ENCODE data around the gene ITGB7.

The ITGB7 gene

DNA sequence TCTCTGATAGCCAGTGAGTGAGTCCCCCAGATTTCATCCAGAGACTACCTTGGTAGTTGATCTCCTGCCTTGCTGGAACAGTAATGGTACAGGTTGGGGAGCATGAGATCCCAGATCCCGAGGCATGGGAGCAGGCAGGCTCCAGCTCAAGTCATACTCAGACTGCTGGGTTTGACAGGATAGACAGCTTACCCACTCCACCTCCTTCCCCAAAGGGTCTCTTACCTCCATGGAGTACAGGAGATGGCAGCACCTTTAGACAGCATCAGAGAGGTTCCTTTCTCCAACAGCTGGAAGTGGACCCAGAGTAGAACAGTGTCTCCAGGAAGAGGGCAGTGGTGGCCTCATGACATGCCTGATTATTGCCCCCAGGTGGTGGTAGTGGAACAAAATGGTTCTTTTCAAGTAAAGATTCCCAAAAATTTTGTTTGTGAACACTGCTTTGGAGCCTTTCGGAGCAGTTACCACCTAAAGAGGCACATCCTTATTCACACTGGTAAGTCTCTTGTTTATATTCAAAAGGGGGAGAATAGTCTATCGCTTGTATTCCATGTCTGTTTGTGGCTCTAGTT is 21.4 kb downstream of the ITGB7 start:
- Histone ChIP-seq H3K36me3 (peaks cover 64% of the 10 kb centered on the region), H3K27ac (no peak overlapping the region)

DNA sequence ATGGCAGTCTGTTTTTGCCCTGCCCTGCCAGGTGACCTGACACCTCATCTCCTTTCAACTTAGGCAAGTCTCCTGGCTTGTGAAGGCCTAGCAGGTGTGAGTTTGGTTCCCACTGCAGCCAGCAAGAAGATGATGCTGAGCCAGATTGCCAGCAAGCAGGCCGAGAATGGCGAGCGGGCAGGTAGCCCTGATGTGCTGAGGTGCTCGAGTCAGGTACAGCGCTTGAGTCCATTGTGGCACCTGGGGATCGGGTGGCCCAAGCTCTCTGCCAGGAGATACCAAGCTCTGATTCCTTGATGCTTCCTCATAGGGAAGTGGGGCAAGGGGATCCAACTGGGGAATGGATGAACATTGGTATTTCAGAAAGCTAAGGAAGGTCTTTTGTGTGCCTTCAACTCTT is 22.2 kb downstream of the ITGB7 start:
- TF ChIP-seq, protein P1, sequence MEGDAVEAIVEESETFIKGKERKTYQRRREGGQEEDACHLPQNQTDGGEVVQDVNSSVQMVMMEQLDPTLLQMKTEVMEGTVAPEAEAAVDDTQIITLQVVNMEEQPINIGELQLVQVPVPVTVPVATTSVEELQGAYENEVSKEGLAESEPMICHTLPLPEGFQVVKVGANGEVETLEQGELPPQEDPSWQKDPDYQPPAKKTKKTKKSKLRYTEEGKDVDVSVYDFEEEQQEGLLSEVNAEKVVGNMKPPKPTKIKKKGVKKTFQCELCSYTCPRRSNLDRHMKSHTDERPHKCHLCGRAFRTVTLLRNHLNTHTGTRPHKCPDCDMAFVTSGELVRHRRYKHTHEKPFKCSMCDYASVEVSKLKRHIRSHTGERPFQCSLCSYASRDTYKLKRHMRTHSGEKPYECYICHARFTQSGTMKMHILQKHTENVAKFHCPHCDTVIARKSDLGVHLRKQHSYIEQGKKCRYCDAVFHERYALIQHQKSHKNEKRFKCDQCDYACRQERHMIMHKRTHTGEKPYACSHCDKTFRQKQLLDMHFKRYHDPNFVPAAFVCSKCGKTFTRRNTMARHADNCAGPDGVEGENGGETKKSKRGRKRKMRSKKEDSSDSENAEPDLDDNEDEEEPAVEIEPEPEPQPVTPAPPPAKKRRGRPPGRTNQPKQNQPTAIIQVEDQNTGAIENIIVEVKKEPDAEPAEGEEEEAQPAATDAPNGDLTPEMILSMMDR (IDR thresholded peaks at IDR 0.05): no peak

More for the DNA sequence above, 21.4 kb downstream of the ITGB7 start:
- TF ChIP-seq, protein P1 (IDR thresholded peaks at IDR 0.05): no peak
- H3K9me3 ChIP-seq: no peaks in the 10 kb centered on the region
- H3K4me1 ChIP-seq (ENCODE audit: control insufficient read depth in 1 of 2, insufficient read depth in 1 of 2, low read depth in 1 of 2, low read length in 1 of 2): peaks cover 24% of the 10 kb centered on the region in 2 experiments
- no peaks in the 10 kb centered on the region for H3K27me3 ChIP-seq
- H3K4me3 ChIP-seq (ENCODE audit: low read depth in 1 of 2, low read length in 1 of 2): no peak overlapping the region

DNA sequence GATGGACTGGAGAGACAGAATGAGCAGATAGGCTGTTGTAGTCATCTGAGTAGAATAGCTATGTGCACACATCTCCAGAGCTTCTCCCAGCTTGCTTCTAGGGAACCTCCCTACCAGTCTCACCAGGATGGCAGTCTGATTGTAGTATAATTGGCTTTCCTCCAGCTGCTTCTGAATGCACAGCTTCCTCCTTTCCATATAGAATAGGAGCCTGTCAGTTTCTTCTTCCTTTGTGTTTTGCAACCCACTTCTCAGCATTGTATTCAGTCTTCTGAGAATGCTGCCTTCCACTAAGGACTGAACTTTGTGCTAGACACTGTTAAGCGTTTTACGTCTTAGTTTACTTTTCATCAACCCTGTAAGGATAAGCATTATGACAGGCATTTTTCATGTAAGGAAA is 24.1 kb downstream of the ITGB7 start:
- Histone ChIP-seq H3K27ac (peak overlapping the region; percentile 37), H3K27me3 (no peaks in the 10 kb centered on the region), H3K9me3 (no peaks in the 10 kb centered on the region), H3K4me3 (ENCODE audit: low read depth in 1 of 2, low read length in 1 of 2) (no peak overlapping the region), H3K4me1 (ENCODE audit: control insufficient read depth in 1 of 2, insufficient read depth in 1 of 2, low read depth in 1 of 2, low read length in 1 of 2) (peaks cover 33 to 35% of the 10 kb centered on the region in 2 experiments), H3K36me3 (peaks cover 43% of the 10 kb centered on the region)
- TF ChIP-seq, protein P1 (IDR thresholded peaks at IDR 0.05): no peak

More for the DNA sequence above, 22.2 kb downstream of the ITGB7 start:
- Histone ChIP-seq H3K9me3 (no peaks in the 10 kb centered on the region), H3K27me3 (no peaks in the 10 kb centered on the region), H3K36me3 (peaks cover 59% of the 10 kb centered on the region), H3K27ac (no peak overlapping the region), H3K4me3 (ENCODE audit: low read depth in 1 of 2, low read length in 1 of 2) (no peak overlapping the region), H3K4me1 (ENCODE audit: control insufficient read depth in 1 of 2, insufficient read depth in 1 of 2, low read depth in 1 of 2, low read length in 1 of 2) (peaks cover 27 to 29% of the 10 kb centered on the region in 2 experiments)

DNA sequence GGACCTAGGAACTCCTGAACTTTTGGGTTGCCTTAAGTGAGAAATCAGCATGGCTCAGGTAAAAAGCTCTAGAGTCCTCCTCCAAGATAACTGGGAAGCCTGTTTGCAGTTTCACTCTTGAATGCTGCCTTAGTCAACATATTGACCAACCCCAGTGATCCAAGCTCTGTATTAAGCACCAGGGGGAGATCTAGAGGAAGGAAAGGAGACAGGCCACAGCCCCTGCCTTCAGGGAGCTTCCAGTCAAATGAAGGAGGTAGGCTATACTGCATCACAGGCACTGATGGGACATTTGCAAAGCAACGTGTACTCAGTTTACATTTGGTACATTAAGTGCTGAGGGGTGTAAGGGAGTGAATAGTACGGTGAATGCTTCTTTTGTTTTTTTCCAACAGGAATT is 25.1 kb downstream of the ITGB7 start:
- H3K27me3 ChIP-seq: no peaks in the 10 kb centered on the region
- TF ChIP-seq, protein P1 (IDR thresholded peaks at IDR 0.05): no peak
- H3K9me3 ChIP-seq: no peaks in the 10 kb centered on the region
- H3K36me3 ChIP-seq: peaks cover 33% of the 10 kb centered on the region
- H3K4me3 ChIP-seq (ENCODE audit: low read depth in 1 of 2, low read length in 1 of 2): peak overlapping the region in 1 of 2 experiments; percentile 96
- H3K4me1 ChIP-seq (ENCODE audit: control insufficient read depth in 1 of 2, insufficient read depth in 1 of 2, low read depth in 1 of 2, low read length in 1 of 2): peaks cover 33 to 35% of the 10 kb centered on the region in 2 experiments
- peak overlapping the region; percentile 94 for H3K27ac ChIP-seq

DNA sequence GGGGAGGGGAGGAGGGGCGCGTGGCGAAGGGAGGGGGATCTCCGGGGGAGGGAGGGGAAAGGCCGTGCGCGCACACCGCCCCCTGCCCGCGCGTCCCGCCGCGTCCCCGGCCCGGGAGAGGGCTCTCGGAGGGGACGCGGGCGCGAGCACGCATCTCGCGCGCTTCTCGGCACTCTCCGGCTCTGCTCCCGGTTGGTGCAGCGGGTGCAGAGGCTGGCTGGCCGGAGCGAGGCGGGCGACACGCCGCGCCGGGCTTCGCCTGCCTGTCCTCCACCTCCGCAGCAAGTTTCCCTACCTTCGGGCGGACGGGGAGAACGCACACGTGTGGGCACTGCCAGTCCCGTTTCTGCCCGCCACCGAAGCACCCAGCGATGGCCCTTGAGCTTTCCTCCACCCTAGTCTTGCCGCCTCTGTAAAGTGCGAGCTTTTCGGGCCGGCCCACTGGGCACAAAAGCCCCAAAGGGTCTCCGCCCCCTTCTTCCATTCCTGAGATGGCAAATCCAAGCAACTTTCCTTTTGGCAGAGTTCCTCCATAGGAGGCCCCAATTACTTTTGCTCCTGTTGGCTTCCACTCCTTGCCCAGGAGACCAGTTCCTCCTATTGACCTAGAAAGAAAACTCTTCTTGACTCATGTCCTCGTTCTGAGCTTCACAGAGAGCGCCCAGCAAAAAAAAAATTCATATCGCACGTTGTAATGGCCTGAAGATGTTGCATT is 26.0 kb downstream of the ITGB7 start:
- peaks cover 33 to 35% of the 10 kb centered on the region in 2 experiments for H3K4me1 ChIP-seq (ENCODE audit: control insufficient read depth in 1 of 2, insufficient read depth in 1 of 2, low read depth in 1 of 2, low read length in 1 of 2)
- H3K27me3 ChIP-seq: no peaks in the 10 kb centered on the region
- no peaks in the 10 kb centered on the region for H3K9me3 ChIP-seq
- peaks cover 25% of the 10 kb centered on the region for H3K36me3 ChIP-seq
- peak overlapping the region; percentile 94 for H3K27ac ChIP-seq
- H3K4me3 ChIP-seq (ENCODE audit: low read depth in 1 of 2, low read length in 1 of 2): peak overlapping the region; percentile 88 to 96
- TF ChIP-seq, protein P1 (IDR thresholded peaks at IDR 0.05): no peak
